NCI-H446 treated with DMSO at 0.1 percent for 48 hours (cell line): Measurements from ENCODE around the gene ANKH.

ENCODE experiments used
- DNase-seq: peaks from one replicate; lab custom pipeline; 2025; lab: John Stamatoyannopoulos, UW

ANKH gene

DNA sequence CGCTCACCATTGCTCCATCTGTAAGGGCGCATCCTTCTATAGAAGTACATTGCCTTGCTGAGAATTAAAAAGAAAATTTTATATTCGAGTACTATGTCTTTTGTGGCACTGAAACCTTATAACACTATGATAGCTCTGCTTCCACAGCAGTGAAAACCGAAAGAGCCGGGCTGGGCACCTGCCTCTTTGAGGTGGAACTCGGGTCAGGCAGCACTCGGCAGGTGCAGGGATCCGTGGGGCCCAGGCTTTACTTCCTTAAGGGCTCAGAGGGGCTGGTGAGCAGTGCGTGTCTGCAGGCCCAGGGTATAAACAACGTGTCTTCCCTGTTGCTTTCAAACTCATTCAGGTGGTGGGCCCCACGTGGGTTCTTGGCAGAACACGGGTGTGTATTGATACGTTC lies 137.2 kb downstream of the ANKH start:
- no peak for DNase-seq

DNA sequence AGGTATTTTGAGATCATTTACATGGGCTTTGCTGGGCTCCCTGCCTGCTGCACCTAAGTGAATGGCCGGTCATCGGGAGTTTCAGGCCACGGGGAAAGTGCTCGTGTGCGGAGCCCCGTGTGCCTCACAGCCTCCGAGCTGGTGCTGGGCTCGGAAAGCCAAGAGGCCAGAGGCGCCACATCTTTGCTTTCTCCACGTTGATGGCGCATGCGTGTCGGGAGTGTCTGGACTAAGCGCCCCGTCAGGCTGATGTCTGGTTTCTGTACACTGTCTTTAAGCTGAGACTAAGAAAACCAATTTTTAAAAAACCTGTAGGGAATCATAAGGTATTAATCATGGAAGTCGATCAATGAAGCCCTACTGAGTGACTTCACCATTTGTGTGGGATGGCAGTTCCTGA lies 137.9 kb downstream of the ANKH start:
- no peak for DNase-seq

DNA sequence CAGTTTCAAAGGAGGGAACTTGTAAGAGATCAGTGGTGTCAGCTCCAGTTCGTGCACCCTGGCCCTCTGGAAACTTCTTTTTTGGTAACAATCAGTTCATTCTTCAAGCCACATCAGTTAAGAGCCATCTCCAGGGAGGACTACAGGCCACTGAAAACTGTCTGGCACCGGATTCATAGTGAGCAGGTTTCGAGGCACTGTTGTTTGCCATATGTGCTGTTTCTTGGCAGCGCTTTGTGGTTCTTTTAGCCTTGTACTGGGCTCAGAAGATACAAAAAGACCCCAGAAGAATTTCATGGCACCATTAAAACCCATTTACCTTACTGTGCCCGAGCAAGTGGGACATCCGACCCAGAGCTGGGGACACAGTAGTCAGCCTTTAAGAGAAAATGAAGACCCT lies 138.6 kb downstream of the ANKH start:
- DNase-seq, result no peak

DNA sequence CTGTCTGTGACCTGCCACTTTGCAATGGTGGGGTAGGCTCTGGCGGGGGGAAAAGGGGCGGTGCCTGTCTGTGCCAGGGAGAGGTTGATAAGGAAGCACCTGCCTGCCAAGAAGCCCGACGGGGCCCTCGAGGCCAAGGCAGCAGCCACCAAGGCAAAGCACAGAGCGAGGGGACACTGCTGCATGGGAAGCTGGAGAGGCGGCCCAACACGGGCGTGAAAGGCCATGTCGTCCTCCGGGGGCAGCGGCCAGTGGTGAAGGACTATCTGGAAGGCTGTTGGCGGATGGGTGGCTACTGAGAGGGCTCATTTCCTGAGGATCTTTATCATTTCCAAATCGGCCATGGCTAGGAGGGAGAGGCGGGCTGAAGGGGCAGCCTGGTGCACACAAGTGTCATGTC lies 140.7 kb downstream of the ANKH start:
- no peak for DNase-seq

DNA sequence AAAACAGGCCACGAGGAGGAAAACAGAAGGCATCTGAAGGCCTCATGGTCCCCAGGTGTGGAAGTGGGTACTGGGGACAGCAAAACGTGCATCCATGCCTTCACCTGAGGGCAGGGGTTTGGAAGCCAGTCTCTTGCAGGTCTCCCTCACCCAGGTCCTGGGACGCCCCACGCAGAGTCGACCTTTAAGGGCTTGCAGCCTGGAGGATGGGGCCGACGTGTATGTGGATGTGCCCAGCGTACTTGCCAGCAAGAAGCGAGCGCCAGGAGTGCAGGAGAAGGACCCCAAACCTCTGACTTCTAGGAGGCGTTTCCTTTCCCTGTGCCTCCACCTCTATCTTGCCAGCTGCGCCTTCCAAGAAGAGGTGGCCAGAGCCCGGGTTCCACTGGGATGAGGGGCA lies 141.1 kb downstream of the ANKH start:
- DNase-seq, result no peak

DNA sequence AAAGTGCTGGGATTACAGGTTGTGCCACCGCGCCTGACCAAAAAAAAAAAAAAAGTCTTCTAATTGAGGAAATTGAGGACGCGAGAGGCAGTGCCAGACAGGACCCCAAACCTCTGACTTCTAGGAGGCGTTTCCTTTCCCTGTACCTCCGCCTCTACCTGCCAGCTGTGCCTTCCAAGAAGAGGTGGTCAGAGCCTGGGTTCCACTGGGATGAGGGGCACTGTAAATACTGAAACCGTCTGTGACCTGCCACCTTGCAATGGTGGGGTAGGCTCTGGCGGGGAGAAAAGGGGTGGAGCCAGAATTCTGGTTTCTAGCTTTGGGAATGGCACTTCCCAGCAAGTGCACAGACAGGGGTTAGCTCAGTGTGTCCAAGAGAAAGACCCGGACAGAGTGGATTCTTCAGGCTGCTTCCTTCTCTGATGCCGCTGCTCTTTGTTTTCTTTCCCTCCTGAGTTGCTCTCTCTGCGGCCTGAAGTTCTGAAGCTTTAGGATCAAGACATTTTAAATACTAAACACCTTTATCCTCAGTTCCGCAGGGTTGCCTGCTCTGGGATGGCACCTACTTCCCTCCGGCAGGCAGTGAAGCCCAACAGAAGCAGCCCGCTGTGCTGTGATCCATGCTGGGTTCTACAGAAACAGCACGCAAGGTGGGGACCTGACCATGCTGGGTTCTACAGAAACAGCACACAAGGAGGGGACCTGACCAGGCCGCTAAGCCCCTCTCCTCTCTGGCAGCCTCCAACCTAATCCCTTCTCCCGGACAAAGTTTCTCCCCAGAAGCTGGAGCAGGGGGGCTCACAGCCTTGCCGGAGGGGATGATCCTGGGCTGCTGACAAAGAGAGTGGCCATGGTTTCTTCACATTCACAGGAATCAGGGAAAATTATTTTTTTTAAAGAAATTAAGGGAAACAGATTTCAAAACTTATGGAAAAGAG lies 141.9 kb downstream of the ANKH start:
- no peak for DNase-seq

DNA sequence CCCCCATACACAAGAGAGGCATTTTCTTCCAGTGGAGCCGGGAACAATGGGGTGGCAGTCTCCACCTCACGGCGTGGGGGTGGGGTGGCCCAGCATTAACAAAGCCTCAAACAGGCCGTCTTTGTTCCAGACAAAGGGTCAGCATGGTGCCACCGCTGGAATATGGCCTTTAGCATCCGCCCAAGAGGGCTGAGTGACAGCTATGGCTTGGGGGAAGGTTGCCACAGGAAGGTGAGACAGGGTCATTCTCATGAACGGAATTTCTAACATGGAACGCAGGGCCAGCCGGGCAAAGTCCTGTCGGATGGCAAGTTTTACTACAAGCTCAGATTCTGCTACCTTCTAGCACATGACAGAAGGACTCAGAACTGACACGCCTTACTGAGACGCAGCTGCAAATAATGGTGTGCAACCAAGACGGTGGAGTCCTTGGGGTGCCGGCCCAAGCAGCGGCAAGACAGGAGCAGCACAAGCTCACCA lies 143.1 kb downstream of the ANKH start:
- DNase-seq, result no peak

DNA sequence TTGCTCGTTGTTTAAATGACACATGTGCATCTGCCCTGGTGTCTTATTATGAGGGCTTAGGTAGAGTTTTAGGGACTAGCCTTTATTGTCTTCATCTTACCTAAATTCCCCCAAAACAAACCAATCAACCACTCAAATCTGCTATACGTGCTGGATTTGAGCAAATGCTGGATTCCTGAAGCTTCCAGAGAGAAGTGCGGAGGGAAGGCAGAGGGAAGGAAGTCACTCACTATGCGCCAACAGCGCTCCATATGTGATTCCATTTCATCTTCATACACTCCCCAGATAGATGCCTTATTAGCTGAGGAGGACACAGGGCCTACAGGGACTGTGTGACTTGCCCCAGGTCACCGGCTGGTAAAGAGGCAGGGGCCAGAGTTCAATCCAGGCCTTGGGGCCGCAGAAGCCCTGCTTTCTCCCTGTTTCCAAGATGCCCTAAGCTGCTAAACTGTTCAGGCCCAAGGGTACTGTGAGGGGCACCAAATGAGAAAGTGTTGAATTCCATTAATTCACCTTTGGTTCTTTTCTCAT lies 143.6 kb downstream of the ANKH start:
- no peak for DNase-seq

DNA sequence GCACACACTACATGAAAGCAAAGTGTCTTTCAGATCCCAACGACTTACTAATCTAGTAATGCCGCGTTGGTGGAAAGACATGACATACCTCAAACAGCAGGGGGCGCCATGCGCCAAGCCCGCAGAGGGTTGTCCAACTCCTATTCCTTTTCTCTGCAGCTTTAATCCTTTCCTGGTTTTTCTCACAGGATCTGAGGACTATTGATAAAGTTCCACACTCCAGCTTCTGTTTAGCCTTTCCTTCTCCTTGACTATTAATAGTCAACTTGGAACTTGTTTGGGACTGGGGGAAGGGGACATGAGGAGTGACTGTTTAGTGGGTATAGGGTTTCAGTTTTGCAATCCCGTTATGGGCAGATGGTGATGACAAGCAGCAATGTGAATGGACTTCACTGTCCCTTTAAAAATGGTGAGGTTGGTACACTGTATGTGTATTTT lies 144.1 kb downstream of the ANKH start:
- DNase-seq, result peak; percentile 81

DNA sequence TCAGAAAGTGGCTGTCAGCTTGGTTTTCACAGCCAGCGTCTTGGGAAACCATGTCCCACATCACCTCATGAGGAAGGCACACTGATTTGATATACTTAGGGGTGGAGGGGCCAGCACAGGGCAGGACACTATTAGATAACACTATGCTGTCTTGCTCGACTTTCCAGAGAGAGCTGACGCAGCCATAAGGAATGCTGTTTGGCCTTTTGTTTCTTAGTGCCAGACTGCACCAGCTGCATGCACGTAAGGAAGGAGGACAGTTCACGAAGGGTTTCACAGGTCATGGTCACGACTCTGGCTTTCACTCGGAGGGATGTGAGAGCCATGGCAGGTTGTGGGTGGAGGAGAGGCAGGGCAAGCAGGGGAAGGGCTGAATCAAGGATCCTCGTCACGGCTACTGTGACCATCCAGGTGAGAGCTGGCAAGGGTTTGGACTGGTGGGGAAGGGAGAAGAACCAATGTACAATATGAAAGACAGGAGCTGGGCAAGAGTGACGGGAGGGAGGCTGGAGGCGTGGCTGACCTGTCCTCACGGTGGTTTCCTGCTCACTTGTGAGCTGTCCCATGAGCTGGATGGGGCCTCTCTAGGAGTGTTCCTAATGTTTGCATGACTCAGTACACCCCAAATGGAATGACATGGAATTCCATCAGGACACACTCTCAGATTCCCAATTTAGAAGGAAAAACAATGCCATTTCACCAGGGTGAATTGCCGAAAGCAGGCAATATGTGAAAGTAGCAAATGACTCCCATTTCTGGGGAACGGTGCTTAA lies 145.3 kb downstream of the ANKH start:
- DNase-seq, result no peak

DNA sequence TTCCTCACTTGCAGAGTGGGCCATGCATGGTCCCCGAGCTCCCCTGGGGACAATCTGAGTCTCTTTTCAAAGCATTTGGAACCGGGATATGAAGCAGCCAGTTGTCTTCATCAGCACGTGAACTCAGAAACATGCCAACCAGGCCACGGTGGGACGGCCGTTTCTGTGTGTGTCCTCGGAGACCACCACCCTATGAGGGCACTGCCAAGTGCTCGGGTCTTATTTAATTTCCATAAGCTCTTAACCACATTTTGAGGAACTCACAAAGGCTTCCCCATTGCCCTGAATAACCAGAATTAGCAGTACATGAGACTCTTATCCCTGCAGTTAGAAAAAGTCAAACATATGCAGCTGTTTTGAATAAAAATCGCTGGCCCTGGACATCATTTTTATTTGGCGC lies 146.9 kb downstream of the ANKH start:
- no peak for DNase-seq

DNA sequence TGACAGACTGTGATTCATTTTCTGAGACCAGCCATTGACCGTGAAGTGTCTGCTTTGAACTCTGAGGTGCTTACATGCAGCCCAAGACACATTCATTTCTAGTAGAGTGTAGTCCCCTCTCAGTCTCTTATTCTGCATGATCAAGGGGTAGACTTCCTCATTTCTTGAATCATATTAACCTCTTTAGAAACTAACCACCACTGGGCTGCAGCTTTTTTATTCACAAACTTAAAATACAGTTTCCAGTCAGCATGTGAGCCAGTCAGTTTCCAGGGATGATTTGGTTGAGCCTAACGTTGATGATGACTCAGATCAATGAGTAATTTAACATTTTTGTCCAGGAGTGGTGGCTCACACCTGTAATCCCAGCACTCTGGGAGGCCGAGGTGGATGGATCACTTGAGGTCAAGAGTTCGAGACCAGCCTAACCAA lies 147.9 kb downstream of the ANKH start:
- no peak for DNase-seq

DNA sequence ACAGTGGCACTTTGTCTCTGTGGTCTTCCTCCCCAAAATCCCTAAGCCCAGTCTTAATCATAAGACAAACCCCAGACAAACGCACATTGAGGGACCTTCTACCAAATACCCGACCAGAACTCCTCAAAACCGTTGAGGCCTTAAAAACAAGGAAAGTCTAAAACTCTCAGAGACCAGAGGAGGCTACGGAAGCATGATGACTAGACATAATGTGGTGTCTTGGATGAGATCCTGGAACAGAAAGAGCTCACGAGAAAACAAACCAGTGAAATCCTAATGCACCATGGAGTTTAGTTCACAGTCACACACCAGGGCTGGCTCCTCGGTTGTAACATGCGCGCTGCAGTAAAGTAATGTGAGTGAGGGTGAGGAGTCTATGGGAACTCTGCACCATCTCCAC lies 148.7 kb downstream of the ANKH start:
- DNase-seq, result no peak

DNA sequence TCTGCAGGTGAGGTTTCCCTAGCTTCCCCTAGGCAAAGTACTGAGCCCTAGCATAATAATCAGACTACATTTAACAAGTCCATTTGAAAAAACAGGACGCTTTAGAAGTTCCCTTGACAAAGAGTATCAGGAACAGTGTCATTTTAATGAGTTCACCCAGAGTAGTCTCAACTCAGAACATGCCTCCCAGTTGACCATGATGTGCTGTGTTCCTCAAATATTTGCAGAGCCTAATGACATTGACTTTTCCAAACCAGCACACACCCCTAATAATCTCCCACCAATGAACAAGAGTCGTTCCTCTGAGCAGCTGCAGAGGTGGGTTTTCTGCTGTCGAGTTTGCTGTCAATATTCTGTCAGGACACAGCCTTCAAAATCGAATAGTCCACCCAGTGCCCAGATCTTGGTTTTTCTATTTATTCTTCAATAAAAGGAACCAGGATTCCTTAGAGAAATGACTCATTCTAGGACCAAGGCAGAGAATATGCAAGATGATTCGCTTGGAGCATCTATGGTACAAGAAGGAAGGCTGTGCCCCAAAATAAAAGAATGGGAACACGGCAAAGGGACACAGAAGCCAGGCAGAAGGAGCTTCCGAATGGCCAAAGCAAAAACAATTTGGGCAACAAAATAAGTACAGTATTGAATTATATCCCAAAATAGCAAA lies 149.5 kb downstream of the ANKH start:
- no peak for DNase-seq

DNA sequence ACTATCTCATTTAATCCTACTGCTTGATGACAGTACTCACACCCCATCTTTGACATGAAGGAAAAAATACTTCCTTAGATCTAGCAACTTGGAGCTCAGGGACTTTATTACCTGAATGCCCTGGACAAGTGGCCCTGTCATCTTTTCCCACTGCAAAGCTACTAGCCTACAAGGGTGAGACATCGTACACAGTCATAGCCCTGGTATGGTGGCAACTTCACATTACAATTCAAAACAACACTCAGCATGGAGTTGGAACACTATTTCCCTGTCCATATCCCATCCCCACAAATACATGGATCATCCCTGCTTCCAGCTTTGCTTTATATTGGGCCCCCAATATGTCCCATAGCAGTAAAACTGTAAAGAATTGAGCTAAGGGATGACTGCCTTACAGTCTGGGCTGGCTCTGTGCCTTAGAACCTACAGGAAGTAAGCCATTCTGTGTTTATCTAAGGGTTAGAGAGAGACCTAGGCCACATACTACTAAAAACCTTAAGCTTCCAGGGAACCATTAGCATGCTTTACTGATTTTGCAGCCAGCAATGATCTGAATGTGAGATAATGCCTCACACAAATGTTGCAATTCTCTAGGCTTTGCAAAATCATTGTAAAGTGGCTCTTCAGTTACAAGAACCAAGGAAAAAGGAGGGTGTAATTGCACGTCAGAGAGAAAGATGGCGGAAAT lies 151.2 kb downstream of the ANKH start:
- DNase-seq, result no peak

DNA sequence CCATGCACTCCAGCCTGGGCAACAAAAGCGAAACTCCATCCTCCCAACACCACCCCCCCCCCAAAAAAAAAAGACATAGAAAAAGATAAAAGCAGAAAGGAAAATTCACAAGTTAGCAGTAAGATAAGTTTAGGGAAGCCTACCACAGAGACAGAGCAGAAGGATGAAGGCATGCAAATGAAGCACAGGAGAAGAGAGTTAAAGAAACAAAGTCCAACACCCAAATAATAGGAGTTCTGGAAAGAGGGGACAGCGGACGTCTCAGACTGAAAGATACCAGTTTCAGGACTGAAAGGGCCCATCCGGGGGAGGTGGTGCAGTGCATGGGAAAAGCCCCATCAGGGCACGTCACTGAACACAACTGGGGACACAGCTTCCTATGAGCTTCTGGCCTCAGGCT lies 152.8 kb downstream of the ANKH start:
- no peak for DNase-seq

DNA sequence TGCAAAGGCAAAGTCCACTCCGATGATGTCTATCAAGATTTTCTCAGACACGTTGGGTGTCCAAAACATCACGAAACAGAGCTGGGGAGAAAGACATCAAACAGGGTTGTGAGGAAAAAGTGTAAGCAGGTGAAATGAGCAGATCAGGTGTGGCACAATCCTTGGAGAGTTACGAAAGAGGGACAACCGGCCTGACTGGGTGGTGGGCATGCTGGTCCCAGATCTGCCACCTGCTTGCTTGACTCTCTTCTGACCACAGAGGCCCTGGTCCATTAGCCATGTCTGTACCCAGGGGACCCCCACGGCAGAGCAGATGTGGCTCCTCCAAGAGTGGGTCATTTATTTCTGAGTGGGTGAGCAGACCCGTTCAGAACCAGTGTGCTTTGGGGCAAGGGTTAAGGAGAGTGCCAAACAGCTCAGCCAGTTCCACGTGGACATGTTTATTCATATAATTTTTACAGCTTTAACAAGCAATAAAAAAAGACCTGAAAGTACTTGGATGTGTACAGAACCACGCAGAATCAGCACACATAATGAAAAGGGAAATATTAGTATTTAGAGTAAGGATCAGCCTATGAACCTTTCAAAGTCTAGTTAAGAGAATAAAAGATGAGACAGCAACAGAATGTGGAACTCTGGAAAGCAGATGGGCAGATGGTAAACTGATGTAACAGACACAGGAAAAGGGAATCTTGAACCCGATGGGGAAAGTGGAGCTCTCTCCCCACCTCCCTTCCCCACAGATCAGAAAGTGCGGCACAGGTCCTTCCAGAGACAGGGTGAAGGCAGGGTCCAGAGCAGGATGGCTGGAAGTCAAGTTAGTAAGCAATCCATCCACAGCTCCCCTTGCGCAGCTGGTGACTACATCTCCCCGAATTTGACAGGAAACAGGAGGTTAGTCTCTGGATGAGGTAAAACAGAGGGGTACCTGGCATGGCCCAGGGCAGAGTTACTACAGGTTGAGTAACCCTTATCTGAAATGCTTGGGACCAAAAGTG lies 154.5 kb downstream of the ANKH start:
- DNase-seq, result no peak

DNA sequence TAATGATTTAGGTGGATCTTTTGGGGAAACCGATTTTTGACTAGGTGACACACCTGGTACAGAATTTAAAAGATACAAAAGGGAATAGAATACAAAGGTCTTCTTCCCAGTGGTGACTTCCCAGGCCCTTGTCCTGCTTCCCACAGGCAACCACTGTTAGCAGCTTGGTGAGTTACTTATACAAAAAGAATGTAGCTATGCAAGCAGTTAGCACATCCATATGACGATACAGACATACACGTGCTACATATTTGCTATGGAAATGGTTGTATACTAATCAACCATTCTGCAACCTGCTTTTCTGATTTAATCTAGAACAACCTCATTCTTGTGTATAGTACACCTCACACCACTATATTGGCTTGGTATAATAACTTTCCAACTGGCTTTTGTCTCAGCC lies 156.1 kb downstream of the ANKH start:
- no peak for DNase-seq

DNA sequence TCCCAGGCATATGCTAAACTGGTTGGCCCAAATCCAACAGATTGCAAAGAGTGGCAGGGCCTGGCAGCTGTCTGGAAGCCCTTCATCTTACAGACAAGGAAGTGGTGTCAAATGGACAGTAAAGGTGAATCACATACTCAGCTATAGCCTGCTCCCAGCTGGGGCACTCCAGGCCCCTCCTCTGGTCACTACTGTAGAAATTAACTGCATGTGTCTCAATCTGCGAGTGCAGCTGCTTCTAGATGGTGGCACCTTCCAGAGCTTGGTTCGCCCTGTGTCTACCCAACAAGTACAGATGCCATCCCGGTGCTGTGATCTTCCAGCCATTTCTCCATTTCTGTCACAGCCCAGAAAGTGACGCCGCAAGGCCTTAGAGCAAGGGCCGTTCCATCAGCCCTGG lies 156.9 kb downstream of the ANKH start:
- no peak for DNase-seq
